Endothelial cell of hepatic sinusoid (primary cell): ENCODE data around the gene NUBPL.
"Not testable (repeated sequence)": the region's sequence is repeated elsewhere in the genome, so short reads cannot be mapped to it uniquely, and the experiment has no call there.

ENCODE experiments used
- in situ Hi-C: cut with HindIII; loops from 2 replicates; pipeline ENCODE4 v1.10.0; 2017; ENCODE audit warnings: low sequenced_read_pairs

The NUBPL gene

DNA sequence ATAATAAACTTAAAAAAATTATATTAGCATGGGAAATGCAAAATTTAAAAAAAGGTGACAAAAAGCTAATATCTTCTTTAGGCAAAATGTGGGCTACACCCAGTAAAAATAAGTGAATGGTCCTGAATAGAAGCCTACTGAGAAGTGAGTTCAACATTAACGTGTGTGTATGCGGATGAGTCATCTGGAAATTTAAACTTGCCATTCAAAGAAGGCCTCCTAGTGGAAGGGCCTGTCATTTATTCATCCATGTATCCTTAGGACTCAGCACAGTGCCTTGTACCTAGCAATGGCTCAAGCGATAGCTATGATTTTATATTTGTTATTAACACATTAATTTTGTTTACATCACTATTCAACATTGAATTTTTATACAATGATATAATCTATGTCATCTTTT, 226.2 kb downstream of the NUBPL start:
- in situ Hi-C loops: no loop called here

DNA sequence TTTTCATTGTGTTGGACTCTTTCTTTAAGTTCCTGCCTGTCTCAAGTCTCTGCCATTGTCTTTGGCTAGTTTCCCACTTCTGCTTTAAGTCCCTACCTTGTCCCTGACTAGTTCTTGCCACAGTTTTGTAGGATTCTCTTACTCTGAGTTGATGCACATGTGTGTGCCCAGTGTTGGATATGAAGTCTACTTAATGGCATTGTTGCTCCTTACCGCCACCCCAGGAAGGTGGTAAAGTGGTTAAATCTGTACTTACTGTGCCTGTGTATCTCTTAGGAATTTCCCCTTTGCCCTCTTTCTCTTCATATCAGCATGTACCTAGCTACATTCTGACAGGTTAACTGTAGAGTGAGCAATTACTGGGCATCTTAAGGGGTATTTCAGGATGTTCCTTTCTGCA, 227.1 kb downstream of the NUBPL start:
- in situ Hi-C loops: no loop called here

DNA sequence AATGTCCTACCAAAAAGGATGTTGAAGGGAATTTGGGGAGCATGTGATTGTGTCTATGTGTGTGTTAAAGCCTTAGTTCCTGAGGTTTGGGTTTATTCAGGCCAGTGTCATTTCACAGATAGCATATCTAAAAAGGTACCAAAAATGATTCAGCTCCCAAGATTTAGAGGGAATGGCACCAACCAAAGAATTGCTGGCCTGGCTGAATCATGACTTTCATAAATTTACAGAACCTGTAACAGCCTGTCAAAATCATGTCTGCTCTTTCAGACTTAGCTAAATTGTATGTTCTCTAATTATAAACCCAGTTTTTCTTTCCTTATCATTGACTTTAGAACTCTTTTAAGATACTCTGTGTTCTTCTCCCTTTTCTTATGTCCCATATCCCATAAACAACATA, 231.5 kb downstream of the NUBPL start:
- in situ Hi-C loops: no loop called here

DNA sequence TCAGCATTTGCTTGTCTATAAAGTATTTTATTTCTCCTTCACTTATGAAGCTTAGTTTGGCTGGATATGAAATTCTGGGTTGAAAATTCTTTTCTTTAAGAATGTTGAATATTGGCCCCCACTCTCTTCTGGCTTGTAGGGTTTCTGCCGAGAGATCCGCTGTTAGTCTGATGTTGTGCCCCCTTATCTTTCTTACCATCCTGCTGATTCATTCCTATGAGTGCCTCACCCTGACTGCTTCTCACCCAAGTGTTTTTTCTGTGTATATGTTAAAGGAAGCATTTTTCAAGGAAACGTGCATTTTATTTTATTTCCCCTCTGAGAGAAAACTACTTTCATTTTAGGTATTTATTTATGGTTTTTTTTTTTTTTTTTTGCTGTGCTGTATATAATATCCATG, 236.7 kb downstream of the NUBPL start:
- in situ Hi-C loops: not testable (repeated sequence)

DNA sequence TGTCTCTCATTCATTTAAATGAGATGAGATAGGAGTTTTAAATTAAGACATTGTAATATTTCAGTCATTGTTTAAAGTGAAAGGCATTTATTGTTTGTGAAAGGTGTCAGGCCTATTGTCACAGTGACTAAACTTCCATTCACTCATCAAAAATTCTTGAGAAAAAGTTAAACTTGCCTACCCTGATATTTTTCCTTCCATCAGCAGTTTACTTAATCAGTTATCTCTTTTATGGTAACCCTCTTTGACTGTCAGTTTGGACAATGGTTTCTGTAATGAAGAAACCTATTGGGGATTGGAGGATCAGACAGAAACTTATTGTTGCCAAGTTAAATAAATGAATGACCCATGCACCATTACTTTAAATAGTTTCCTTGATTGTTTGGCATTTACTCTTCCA, 241.6 kb downstream of the NUBPL start:
- in situ Hi-C loops: no loop called here

DNA sequence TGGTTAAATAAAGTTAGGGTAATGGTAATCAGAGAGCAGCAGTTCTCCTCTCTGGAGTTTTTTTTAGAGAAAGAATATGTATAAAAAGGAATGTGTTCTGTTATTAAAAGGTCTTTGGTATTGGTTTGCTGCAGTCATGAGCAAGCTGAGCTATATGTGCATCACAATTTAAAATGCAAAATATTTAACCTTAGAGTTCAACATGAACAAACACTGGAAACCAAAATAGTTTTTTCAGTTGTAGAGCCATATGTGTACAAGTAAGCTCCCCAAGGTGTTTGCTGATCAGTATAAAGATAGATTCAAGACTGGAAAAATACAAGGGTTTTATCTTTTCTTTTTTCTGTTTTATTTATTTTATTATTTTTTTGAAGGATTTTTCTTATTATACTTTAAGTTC, 245.0 kb downstream of the NUBPL start:
- in situ Hi-C loops: no loop called here

DNA sequence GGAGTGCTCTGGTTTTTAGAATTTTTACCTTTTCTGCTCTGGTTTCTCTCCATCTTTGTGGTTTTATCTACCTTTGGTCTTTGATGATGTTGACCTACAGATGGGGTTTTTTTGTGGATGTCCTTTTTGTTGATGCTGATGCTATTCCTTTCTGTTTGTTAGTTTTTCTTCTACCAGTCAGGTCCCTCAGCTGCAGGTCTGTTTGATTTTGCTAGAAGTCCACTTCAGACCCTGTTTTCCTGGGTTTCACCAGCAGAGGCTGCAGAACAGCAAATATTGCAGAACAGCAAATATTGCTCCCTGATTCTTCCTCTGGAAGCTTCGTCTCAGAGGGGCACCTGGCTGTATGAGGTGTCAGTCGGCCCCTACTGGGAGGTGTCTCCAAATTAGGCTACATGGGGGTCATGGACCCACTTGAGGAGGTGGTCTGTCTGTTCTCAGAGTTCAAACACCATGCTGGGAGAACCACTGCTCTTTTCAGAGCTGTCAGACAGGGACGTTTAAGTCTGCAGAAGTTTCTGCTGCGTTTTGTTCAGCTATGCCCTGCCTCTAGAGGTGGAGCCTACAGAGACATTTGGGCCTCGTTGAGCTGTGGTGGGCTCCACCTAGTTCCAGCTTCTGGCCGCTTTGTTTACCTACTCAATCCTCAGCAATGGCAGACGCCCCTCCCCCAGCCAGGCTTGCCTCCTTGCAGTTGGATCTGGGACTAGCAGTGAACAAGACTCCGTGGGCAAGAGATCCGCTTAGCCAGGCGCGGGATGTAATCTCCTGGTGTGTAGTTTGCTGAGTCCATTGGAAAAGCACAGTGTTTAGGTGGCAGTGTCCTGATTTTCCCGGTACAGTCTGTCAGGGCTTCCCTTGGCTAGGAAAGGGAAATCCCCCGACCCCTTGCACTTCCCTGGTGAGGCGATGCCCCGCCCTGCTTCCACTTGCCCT, 250.8 kb downstream of the NUBPL start:
- in situ Hi-C loops: not testable (repeated sequence)

DNA sequence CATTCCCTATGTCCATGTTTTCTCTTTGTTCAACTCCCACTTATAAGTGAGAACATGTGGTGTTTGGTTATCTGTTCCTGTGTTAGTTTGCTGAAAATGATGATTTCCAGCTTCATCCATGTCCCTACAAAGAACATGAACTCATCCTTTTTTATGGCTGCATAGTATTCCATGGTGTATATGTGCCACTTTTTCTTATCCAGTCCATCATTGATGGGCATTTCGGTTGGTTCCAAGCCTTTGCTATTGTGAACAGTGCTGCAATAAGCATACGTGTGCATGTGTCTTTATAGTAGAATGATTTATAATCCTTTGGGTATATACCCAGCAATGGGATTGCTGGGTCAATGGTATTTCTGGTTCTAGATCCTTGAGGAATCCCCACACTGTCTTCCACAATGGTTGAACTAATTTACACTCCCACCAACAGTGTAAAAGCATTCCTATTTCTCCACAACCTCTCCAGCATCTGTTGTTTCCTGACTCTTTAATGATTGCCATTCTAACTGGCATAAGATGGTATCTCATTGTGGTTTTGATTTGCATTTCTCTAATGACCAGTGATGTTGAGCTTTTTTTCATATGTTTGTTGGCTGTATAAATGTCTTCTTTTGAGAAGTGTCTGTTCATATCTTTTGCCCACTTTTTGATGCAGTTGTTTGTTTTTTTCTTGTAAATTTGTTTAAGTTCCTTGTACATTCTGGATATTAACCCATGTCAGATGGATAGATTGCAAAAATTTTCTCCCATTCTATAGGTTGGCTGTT, 252.7 kb downstream of the NUBPL start:
- in situ Hi-C loops: not testable (repeated sequence)

DNA sequence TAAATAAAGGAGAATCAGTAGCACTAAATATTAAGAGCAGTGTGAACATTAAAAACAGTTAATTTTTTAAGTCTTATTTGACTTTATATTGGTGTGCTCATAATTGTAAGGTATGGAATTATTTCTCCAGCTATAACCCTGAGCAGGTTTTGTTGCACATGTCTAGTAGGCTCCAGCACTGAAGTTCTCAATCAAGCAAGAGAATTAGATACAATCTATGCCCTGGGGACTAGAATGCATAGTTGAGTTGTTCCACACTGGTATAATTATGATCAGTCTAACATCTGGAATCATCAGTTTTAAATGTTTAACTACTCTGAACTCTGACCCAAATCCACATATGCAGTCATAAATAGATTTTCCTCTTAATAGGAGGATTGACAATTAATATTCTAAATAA, 258.1 kb downstream of the NUBPL start:
- in situ Hi-C loops: no loop called here

DNA sequence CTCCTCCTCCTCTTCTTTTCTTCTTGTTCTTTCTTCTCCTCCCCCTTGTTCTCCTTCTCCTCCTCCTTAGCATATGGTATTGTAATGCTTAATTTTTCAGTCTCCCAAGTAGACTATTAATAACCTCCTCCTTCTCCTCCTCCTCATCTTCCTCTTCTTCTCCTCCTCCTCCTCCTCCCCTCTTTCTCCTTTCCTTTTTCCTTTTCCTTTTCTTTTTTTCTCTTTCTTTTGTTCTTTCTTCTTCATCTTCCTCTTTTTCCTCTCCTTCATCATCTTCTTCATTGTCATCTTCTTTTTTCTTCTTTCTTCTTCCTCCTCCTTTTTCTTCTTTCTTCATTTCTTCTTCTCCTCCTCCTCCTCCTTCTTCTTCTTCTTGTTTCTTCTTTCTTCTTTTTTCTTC, 264.3 kb downstream of the NUBPL start:
- in situ Hi-C loops: no loop called here

DNA sequence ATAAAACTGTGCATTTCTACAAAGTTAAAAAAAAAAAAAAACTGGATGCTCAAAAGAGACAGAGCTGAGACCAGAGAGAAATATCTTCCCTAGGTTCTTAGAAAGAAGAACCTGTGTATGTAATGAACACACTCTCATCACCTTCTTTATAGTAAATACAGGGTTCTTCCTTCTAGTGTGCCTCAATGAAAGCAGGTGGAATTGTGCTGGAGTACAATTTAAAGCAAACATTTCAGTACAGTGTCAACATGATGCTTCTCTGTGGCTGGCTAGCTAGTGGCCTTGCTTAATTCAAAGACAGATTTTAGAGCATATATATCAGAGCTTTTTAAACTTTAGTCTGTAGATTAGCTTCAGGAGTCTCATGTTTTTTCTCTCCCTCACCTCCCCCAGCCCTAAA, 266.1 kb downstream of the NUBPL start:
- in situ Hi-C loops: no loop called here

DNA sequence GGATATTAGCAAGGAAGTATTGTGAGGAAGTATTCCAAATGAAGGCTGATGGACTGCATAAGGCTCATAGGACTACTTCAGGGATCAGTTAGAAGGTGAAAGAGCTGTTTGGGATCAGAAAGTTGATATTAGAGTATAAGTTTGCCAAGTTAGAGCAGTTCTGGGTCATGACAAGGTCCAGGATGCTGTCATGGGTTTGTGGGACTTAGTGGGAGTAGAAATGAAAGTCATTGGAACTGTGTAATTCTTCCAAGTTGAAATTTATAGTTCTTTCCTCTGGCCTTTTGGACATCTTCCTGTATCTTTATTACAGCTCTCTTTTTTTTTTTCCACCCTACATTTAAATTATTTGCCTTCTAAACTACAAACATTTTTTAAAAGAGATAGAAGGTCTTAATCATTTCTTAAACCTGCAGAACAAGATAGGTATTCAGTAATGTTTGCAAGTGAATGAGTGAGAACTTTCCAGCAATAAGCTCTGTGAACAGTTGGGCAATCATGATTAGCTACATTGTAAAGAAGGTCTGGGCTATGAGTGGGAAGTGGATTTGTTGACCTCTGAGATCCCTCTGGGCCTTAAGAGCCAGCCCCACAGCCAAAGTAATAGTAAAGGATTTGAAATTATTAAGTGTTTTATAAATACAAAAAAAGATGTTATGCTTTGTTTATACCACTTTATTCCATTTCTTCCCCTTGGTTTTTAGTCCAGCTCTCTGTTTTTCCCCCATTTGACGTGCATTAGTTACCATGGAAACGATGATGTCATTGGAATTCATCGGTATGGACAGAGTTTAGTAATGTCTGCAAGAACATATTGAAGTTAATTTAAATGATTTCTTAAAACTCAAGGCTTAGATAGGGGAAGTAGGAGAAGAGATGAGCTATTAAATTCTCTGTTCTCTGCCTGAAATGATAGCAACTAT, 268.0 kb downstream of the NUBPL start:
- in situ Hi-C loops: no loop called here

DNA sequence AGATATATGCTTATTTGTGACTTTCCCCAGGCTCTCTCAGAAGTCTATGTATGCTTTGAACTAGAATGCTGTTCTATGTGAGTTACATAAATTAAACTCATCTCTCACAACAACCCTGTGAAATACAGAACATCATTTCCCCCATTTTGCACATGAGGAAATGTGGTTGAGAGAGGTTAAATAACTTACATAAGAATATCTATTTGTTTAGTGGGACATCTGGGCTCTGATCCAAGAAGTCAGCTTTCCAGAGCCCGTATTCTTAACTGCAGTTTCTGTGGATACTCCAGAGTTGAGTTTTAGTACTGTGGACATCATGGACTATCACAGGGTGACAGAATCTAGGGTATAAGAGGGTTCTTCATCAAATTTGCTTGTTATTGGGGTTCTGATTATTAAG, 273.4 kb downstream of the NUBPL start:
- in situ Hi-C loops: no loop called here

DNA sequence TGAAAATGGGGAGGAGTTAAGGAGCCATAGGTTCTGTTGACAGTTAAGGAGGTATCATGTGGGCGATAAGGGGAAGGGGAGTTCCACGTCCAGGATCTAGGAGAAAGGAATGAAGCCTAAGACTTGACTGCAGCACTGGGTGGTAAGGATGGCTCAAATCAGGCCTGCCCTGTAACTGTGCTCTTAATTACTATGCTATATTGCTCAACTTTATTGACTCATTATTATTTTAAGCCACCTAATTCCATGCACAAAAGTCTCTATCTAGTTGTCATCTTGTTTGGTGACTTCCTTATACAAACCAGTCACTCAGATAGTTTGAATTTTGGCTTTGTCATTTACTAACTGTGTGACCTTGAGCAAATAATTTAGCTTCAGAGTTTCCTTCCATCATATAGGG, 273.8 kb downstream of the NUBPL start:
- in situ Hi-C loops: no loop called here

DNA sequence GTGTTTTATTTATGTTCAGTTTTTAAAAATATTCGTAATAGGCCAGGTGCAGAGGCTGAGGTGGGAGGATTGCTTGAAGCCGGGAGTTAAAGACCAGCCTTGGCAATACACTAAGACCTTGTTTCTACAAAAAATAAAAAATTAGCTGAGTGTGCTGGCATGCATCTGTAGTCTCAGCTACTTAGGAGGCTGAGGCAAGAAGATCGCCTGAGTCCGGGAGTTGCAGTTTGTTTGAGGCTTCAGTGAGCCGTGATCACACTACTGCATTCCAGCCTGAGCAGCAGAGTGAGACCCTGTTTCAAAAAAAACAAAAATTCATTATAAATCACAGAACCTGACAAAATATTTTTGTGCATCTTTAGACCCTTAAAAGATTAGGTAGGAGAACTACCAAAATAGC, 275.8 kb downstream of the NUBPL start:
- in situ Hi-C loops: no loop called here

DNA sequence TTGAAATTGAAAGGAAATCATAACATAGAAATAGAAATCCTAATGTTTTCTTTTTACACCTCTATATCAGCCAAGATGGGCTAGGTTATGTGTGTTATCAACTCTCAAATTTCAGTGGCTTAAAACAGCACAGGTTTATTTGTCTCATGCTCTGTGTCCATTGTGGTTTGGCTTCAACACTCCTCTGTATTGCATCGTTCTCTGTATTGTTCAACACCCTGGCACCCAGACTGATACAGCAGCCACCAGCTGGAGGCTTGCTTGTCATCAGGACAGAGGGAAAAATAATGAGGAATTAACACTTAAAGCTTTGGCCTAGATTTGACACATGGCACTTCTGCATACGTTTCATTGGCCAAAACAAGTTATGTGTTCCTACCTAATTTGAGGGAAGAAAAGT, 281.7 kb downstream of the NUBPL start:
- in situ Hi-C loops: no loop called here

DNA sequence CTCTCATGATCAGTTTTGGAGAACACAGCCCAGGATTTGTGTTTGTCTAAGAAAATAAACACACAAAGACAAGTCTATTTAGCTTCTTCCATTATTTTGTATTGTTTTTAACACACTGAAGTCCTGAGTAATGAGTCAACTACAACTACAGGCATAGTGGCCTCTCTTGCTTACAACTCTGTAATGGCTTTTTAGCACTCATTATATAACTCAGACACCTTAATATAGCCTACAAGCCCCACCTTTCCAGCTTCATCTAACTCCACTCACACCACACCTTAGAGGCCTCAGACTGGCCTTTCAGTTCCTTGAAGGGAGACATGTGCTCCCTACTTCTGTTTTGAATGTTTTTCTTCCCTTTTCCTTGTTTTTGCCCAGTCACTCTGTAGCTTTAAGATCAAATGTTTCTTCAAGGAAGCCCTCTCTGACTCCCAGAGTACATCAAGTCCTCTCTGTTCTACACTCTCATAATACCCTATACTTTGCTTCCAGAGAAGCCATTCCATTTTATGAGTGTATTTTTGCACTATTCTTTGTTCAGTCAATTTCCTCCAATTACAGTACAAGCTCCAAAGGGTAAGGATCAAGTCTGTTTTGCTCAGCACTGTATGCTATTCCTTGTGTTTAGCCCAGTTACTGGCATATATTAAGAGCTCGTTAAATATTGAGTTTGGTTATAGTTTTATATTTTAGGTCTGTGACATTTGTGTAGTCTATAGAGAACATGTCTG, 282.3 kb downstream of the NUBPL start:
- in situ Hi-C loops: no loop called here

DNA sequence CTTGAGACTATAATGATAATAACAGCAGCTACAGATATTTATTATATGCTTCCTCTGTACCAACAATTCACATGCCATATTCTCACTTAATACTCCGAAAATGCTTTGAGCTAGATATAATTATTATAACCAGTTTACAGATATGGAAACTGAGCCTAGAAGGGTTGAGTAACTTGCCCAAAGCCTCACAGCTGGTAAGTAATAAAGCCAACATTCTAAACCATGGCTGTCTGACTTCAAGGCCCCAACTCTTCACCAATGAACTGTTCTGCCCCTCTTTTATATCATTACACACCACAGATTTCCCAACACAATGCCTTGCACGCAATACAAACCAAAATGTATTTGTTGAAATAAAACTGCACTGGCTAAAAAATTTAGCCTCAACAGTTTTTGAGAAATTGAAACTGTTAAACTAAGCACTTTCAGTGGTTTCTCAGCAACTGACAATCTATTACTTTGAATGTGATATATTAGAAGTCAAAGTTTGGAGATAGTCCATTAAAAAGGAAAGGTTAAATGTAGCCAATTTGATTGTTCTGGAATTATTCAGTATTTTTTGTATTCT, 293.4 kb downstream of the NUBPL start:
- in situ Hi-C loops: no loop called here

DNA sequence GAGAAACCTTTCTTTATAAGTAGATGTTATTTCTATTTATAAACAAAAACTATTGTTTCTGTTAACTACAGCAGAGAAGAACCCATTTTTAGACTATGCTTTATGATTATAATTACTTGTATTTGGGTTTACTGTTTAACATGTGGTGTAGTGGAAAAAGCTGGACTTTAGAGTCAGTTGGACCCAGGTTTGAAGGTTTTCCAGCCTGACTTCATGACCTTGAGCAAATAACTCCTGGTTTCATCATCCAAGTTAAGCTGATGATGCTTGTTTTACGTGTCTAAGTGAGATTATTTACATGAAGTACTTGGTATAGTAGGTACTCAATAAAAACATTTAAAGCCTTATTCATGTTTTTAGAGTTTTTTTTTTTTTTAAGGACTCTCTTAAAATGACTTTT, 294.1 kb downstream of the NUBPL start:
- in situ Hi-C loops: no loop called here

DNA sequence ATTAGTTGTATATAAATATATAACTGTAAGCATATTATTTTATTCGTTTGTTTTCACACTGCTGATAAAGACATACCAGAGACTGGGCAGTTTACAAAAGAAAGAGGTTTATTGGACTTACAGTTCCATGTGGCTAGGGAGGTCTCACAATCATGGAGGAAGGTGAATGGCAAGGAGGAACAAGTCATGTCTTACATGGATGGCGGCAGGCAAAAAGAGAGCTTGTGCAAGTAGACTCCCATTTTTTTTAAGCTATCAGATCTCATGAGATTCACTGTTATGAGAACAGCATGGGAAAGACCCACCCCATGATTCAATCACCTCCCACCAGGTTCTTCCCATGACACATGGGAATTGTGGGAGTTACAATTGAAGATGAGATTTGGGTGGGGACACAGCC, 294.8 kb downstream of the NUBPL start:
- in situ Hi-C loops: not testable (repeated sequence)
